ENCODE data around the gene COL26A1. TPM values are rescaled to one million over a fixed set of nuclear protein-coding genes. Genes with fewer than 3 reads are reported as not detected.

Gene COL26A1
- total and polyA plus RNA-seq, 2 of the 4 experiments (the other 2 are of a cell fraction): not detected

DNA sequence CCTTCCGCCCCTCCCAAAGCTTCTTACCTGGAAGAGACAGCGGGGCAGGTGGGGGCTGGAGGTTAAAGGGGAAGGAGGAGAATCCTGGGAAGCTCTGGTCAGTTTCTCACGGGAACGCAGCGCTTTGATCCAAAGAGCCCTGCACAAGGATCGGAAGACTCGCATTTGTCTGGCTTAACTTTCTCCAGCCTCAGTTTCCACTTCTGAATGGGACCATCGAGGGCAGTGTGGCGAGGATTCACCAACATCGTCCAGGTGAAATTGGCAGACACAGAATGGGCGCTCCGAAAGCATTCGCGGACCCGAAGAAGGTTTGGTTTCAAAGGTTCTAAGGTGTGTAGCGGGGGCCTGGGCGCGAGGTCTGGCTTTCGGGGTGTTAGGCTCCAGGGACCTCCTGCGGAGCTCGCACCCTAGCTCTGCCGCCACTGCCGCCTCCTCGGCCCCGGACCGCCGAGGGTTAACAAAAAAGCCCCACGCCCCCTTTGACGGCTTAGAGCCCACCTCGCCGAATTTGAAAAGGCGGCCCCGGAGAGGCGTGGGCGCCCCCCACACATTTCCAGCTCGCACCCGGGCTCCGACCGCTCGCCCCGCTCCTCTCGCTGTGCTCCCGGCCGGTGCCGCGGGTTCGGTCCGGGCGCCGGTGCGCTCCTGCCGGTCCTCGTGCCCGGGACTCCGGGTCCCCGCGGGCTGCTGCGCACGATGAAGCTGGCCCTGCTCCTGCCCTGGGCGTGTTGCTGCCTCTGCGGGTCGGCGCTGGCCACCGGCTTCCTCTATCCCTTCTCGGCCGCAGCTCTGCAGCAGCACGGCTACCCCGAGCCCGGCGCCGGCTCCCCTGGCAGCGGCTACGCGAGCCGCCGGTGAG, at the start of gene COL26A1 (continued):
- TF ChIP-seq ELK1 (IDR thresholded peaks at IDR 0.05; ENCODE audit: borderline replicate concordance, low read depth, low read length): no peak
- no peak for TF ChIP-seq POLR2A (IDR thresholded peaks at IDR 0.05; ENCODE audit: low read depth, low read length)

GRCh38 chr7:101315336-101315735, 47.3 kb upstream of the COL26A1 start:
- no peaks in the 10 kb centered on the region for H4K20me1 ChIP-seq (ENCODE audit: insufficient read depth, low read length)
- H2BK120ac ChIP-seq (ENCODE audit: low read depth, low read length): no peak overlapping the region
- H2BK15ac ChIP-seq (ENCODE audit: low read depth, low read length): no peak overlapping the region
- H4K91ac ChIP-seq (ENCODE audit: insufficient read depth, low read depth, low read length): no peak overlapping the region
- H2BK20ac ChIP-seq (ENCODE audit: low read depth, low read length): no peak overlapping the region
- ChIA-PET CTCF (interaction anchor here (0.6 to 1.2 kb wide), 4 partner anchors 11 to 223 kb away, joined by 3 to 4 read pairs (median 4); no protein-coding TSS in a partner anchor), POLR2A (ENCODE audit: unreplicated experiment) (no interaction called here)
- no peaks in the 10 kb centered on the region for H3K4me1 ChIP-seq (ENCODE audit: control insufficient read depth, insufficient read depth, low read length)
- H2AK9ac ChIP-seq (replicated peaks; ENCODE audit: low read depth, low read length, poor library complexity): no peak overlapping the region
- no peak overlapping the region for H4K8ac ChIP-seq (ENCODE audit: low read depth in 2 of 2, low read length in 2 of 2)
- H3K9ac ChIP-seq (ENCODE audit: low read depth, low read length): no peak overlapping the region
- H2AFZ ChIP-seq (replicated peaks; ENCODE audit: low read length, poor library complexity): no peak overlapping the region
- H3K14ac ChIP-seq (replicated peaks; ENCODE audit: low read depth, low read length): no peak overlapping the region
- no peak overlapping the region for H3K27ac ChIP-seq (ENCODE audit: insufficient read depth, low read length)
- no CpG with 5 or more reads among the region's 1 CpG for WGBS, 2 experiments (ENCODE audit: extremely low coverage in 2 of 2, insufficient read length in 1 of 2)
- DNase-seq (peak; percentile 49), ATAC-seq (ENCODE audit: low read depth) (peak; percentile 37; the same call in 1 of the 2 replicates)
- TF ChIP-seq MXI1 (IDR thresholded peaks at IDR 0.05; ENCODE audit: borderline replicate concordance, low read depth, low read length): no peak
- TF ChIP-seq, protein P1, sequence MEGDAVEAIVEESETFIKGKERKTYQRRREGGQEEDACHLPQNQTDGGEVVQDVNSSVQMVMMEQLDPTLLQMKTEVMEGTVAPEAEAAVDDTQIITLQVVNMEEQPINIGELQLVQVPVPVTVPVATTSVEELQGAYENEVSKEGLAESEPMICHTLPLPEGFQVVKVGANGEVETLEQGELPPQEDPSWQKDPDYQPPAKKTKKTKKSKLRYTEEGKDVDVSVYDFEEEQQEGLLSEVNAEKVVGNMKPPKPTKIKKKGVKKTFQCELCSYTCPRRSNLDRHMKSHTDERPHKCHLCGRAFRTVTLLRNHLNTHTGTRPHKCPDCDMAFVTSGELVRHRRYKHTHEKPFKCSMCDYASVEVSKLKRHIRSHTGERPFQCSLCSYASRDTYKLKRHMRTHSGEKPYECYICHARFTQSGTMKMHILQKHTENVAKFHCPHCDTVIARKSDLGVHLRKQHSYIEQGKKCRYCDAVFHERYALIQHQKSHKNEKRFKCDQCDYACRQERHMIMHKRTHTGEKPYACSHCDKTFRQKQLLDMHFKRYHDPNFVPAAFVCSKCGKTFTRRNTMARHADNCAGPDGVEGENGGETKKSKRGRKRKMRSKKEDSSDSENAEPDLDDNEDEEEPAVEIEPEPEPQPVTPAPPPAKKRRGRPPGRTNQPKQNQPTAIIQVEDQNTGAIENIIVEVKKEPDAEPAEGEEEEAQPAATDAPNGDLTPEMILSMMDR (conservative IDR thresholded peaks at IDR 0.05; ENCODE audit: low read depth, low read length): peak; percentile 47
- TF ChIP-seq BHLHE40 (IDR thresholded peaks at IDR 0.05; ENCODE audit: low read depth, low read length): no peak
- TF ChIP-seq MAFK (IDR thresholded peaks at IDR 0.05; ENCODE audit: low read depth, low read length): no peak
- TF ChIP-seq FOS (IDR thresholded peaks at IDR 0.05; ENCODE audit: low read depth, low read length): no peak
- no peak overlapping the region for H2BK5ac ChIP-seq (ENCODE audit: low read depth, low read length, poor library complexity, severe bottlenecking)
- no peak overlapping the region for H2AK5ac ChIP-seq (ENCODE audit: low read depth, low read length)
- BruUV-seq (replicated peaks): no TSS peak
- no peaks in the 10 kb centered on the region for H3K9me1 ChIP-seq (ENCODE audit: insufficient read depth, low read length)
- H3K23ac ChIP-seq (ENCODE audit: low read depth, low read length): no peak overlapping the region
- H3K4ac ChIP-seq (ENCODE audit: low read depth, low read length): no peak overlapping the region
- H3K4me3 ChIP-seq (ENCODE audit: insufficient read depth, low read depth, low read length): no peak overlapping the region
- H3K9me3 ChIP-seq (ENCODE audit: control insufficient read depth, insufficient read depth, low read length): peaks cover 6% of the 10 kb centered on the region
- H3K18ac ChIP-seq (ENCODE audit: low read depth, low read length): no peak overlapping the region
- no peak overlapping the region for H3K4me2 ChIP-seq (ENCODE audit: low read depth, low read length)
- intact Hi-C loops (cut with micrococcal nuclease) (no loop called here), in situ Hi-C loops (cut with MboI; ENCODE audit: low sequenced_read_pairs) (no loop called here), dilution Hi-C loops (cut with HindIII; ENCODE audit: low sequenced_read_pairs, unreplicated experiment) (no loop called here)
- no peaks in the 10 kb centered on the region for H3K79me1 ChIP-seq (ENCODE audit: low read depth in 1 of 2, low read length in 2 of 2)
- peaks cover 5% of the 10 kb centered on the region for H3K36me3 ChIP-seq (ENCODE audit: control insufficient read depth, insufficient read depth, low read length)
- H4K5ac ChIP-seq (ENCODE audit: low read depth, low read length): no peak overlapping the region
- no peaks in the 10 kb centered on the region for H3K27me3 ChIP-seq (ENCODE audit: control insufficient read depth, insufficient read depth, low read length)
- H3K56ac ChIP-seq (ENCODE audit: extremely low read depth, insufficient read depth, low read length): no peak overlapping the region
